GM19467 (cell line): ENCODE measurements around the gene UBQLN1.

ENCODE experiments used
- ATAC-seq: cut with Tn5 transposase; IDR thresholded peaks from one replicate; pipeline ENCODE4 v1.9.1; 2021; ENCODE audit warnings: mild to moderate bottlenecking, moderate library complexity; ENCODE audit not compliant: unreplicated experiment

The UBQLN1 gene

DNA sequence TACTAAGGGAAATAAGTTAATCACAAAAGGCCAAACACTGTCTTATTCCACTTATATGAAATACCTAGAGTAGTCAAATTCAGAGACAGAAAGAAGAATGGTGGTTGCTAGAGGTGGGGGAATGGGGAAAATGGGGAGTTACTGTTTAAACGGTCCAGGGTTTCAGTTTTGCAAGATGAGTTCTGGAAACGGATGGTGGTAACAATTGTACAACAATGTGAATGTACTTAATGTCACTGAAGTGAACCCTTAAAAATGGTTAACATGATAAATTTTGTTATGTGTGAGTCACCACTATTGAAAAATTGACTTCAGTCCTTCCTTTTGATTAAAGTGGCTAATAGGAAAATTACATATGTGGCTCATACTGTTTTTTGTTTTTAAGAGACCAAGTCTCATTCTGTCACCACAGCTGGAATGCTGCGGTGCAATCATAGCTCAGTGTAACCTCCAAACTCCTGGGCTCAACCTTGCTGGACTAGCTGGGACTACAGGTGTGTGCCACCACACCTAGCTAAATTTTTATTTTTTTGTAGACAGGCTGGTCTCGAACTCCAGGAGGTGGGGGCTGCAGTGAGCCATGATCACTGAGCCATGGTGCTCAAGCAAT is 8.7 kb downstream of the UBQLN1 start:
- peak; percentile 37 for ATAC-seq

- ATAC-seq = no peak
These were observed 16.3 kb downstream of the UBQLN1 start for GRCh38 chr9:83691492-83691891.

DNA sequence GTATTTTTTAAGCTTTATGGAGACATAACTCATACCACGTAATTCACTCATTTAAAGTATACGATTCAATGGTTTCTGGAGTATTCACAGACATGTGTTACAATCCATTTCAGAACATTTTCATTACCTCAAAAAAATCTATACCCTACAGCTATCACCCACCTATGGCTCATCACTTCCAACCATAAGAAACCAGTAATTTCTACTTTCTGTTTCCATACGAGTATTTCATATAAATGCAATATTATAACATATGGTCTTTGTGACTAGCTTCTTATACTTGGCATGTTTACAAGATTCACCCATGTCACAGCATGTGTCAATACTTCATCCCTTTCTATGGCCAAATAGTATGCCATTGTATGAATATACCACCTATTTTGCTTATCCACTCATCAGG is 18.8 kb downstream of the UBQLN1 start:
- ATAC-seq = no peak

GRCh38 chr9:83681490-83681889 is 26.3 kb downstream of the UBQLN1 start:
- no peak for ATAC-seq

DNA sequence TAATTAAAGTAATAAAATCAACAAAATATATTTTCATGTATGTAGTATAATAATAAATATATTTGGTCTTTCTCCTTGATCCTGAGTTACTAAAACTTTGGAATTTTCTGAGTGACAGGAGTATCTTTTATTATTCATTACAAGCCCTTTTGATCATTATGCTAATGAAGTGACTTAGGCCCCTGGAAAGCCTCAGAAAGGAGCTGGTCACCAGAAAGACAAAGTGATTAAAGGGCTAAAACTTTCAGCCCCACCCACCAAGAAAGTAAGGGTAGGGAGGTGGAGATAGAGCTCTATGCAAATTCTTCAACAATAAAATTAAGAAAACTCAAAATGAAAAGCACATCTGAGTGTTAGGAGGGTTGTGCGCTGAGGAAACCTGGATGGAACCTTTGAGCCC is 27.5 kb downstream of the UBQLN1 start:
- no peak for ATAC-seq

DNA sequence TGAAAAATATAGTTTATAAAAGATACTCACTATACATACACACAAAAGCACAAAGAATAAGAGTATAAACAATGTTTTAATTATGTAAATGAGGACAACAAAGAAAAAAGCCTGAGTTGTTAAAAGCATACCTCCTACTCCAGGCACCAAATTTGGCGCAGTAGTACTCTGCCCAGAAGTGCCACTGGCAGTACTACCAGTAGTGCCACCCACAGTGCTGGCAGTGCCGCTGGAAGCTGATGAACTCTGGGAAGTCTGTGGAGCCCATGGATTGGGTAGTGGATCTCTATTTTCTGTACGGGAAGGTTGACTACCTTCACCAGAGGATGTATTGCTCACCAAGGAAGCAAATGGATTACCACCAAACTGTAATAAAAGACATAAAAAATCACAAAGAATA is 30.2 kb downstream of the UBQLN1 start:
- ATAC-seq = no peak

- no peak for ATAC-seq
These were observed 32.3 kb downstream of the UBQLN1 start for GRCh38 chr9:83675466-83675865.

GRCh38 chr9:83671451-83671850 is 36.3 kb downstream of the UBQLN1 start:
- ATAC-seq = no peak

DNA sequence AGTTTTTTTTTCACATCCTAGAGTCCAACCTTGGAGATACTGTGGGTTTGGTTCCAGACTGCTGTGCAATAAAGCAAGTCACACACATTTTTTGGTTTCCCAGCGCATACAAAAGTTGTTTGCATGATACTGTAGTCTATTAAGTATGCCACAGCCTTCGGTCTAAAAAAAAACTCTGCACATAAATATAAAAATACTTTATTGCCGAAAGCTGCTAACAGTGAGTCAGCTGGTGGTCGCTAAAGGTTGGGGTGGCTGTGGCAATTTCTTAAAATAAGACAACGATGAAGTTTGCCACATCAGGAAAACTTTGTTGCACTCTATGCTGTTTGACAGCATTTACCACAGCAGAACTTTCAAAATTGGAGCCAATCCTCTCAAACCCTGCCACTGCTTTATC is 37.4 kb downstream of the UBQLN1 start:
- ATAC-seq = no peak

GRCh38 chr9:83669067-83669466 is 38.7 kb downstream of the UBQLN1 start:
- ATAC-seq = no peak

- ATAC-seq = peak; percentile 86
These were observed 42.1 kb downstream of the UBQLN1 start for GRCh38 chr9:83665580-83666200.

GRCh38 chr9:83662933-83663332 is 44.8 kb downstream of the UBQLN1 start:
- ATAC-seq = no peak

- ATAC-seq = no peak
These were observed 50.8 kb downstream of the UBQLN1 start for GRCh38 chr9:83656952-83657351.

DNA sequence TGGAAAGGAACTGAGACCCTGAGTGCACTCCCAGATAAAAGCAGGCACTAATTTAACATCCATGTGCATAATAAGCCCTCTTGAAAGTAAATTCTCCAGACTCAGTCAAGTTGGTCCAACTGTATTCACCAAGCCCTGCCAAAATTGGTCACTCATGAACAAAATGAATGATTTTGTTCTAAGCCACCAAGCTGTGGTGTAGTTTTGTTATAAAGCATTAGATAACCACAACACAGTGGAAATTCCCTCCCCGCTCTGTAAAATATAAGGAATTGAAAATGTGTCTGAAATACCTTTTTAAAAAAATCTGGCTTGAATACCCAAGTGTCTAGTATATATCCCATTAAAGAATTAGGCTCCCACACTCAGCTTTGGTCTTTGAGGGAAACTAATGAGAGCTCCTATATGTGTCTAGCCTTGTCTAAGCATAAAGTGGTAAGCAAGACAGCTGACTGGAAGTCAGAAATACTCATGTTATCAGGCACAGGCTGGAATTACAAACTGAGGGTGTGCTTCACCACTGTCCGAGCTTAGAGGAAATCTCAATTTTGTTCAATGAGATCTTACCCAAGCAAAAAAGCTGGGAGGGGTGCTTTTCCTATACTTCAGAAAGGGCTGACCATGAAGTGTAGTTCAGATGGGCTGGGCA is 51.6 kb downstream of the UBQLN1 start:
- no peak for ATAC-seq

GRCh38 chr9:83655433-83655832 is 52.3 kb downstream of the UBQLN1 start:
- no peak for ATAC-seq

- no peak for ATAC-seq
These were observed 55.3 kb downstream of the UBQLN1 start for GRCh38 chr9:83652433-83652832.

DNA sequence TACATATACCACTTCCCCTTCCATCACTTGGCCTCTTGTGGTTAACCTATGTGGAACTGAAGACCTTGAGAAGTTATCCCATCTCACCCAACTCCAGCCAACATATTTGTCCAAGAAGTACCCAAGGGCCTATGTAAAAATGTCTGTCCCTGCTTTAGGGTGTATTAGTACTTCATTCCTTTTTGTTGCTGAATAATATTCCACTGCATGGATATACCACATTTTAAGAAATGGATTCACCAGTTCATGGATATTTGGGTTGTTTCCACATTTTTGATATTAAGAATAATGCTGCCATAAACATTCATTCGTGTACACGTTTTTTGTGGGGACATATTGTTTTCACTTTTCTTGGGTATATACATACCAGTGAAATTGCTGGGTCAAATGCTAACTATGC is 56.2 kb downstream of the UBQLN1 start:
- ATAC-seq = no peak

DNA sequence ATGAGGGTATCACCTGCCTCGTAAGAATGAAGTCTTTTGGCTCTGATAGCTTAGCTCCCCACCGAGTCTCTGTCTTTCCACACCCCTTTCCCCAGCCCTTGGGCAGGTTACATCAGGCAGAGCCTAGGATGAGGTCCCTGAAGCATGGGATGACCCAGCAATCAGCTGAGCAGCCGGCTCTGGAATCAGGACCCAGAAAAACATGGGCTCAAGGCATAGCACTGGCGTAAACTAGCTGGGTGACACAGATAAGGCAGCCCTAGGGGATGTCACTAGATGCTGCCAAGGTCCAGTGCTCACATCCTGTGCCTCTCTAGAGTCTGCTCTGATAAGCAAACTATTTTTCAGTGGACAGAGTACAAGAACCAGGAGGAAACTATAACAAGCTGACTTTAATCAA is 58.2 kb downstream of the UBQLN1 start:
- no peak for ATAC-seq

GRCh38 chr9:83649080-83649479 is 58.7 kb downstream of the UBQLN1 start:
- peak; percentile 66 for ATAC-seq

- ATAC-seq = no peak
These were observed 61.1 kb downstream of the UBQLN1 start for GRCh38 chr9:83646500-83647239.

DNA sequence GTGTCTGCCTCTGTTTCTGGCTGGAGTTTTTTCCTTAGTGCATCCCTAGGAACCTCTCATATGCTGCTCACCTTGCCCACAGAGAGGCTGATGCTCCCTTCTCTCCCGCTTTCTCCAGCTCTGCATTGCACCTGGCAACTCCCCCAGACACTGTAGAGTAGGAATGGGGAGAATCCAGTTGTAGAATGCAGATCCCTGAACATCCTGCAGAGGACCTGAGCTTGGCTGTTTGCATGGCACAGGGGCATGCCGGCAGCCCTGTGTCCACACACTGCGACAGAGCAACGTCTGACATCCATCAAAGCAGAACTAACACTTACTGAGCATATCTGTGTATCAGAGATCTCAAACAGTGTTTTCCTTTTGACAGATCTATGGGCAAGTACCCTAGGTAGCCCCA is 65.0 kb downstream of the UBQLN1 start:
- no peak for ATAC-seq

- no peak for ATAC-seq
These were observed 68.5 kb downstream of the UBQLN1 start for GRCh38 chr9:83639266-83639665.
